Measurements from ENCODE around the gene UHRF1.
"Not testable (repeated sequence)": the region's sequence is repeated elsewhere in the genome, so short reads cannot be mapped to it uniquely, and the experiment has no call there.

UHRF1 gene

DNA sequence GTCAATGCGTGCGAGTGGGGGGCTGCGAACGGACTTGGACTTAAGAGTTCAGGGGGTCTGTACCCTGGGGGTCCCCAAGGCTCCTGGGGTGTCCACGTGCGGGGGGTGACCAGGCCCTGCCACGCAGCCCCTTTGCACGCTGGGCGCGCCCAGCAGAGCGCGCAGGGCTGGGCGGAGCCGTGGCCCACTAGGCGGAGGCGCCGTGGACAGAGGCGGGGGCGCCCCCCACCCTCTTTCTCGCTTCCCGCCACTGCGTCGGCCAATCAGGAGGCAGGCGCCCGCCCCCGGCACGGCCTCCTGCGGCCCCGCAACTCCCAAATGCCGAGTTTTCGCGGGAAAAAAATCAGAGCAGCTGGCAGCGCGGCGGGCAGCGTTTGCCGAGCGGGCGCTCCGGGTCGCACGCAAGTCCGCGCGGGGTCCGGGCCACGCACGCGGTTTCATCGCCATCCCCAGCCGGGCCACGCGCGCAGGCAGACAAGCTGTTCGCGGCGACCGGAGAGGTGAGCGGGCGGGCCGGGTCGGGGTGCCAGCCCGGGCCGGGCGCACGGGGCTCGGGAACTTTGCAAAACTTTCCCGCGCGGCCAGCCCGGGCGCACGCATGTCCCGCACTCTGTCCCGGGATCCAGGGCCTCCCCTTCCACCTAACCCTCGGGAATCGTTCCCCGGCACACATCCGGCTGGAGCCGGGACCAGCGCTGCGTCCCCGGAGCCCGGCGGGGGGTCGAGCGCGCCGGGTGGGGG is at the start of gene UHRF1:
TSS of gene UHRF1 (plus strand) at position 346 of the 741 bp plus-strand sequence. CDS start 1,385 bp downstream, outside the sequence.
- peak; percentile 79 for DNase-seq

DNA sequence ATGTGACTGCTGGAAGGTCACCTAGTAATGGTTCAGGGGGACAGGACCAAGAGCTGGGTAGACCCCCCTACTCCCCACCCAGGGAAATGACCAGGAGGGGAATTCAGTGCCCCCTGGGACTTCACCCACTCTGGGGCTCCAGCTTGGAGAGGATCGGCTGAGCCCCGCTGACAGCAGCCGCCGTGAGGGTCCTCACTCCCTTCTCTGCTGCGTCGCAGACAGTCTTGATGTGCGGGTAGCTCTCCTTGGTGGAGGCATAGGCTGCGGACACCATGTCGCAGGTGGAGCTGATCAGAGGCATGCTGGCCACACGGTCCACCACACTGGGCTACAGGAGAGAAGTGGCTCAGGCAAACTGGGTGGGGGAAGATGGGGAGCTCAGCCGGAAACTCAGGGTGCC is 49.6 kb upstream of the UHRF1 start:
- DNase-seq, result no peak

DNA sequence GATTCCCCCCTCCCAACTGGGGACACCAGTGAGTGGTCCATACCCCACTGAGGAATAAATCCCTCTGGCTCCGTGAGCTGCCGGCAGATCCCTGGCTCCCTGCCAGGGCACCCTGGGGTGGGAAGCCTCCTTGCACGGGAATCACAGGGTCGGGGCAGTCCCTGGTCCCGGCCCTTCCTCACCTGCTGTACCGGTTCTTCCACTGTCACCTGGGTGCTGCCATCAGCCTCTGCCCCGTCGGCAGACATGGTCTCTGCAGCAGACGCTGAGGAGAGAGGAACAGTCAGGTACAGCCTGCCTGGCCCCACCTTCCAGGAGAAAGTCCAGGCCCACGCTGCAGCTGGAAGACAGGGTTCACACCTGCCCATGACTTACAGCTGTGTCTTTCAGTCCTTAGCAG is 48.2 kb upstream of the UHRF1 start:
- no peak for DNase-seq

DNA sequence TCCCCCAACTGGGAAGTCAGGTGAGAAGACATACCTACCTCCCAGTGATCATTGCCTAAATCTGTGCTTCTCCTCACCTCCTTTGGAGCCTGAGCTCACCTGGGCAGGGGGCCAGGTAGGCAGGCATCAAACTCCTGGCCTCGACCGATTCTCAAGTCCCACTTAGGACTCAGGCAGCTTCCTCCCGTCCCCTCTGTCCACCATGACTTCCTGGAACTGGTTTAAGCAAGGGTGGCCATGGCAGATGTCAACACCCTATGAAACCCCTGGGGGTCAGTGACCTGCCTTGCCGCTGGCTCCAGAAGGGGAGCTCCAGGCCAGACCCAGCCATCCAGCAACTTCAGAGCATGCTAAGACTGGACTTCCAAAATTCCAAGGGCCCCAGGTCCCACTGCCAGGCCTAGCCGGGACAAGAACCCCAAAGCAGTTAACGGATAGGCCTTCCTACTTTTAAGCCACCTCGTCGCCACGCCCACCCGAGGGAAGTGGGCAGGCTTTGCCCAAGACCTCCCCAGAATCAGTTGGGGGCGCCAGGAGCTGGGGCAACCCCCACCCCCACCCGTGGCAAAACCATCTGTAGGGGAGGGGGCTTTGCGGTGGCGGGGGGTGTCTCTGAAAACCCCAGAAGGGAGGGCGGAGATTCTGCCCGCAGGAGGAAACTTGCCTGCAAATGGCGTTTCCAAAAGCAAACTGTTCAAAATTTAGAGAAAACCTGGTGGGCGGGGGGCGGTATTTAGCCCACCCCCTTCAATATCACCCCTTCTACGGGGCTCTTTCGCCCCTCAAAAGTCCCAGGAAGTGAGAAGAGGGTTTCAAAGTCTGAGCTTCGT is 42.5 kb upstream of the UHRF1 start:
- DNase-seq, result peak; percentile 68

- peak; percentile 96 for DNase-seq
Observed at GRCh38 chr19:4867534-4868285, 41.6 kb upstream of the UHRF1 start, which contains the start of gene PLIN3. Gene PLIN3 (minus strand): TSS chr19:4867667. CDS start chr19:4861394, 6,273 bp downstream.

GRCh38 chr19:4868286-4868834 is 40.9 kb upstream of the UHRF1 start:
- no peak for DNase-seq

GRCh38 chr19:4870025-4870700 is 39.1 kb upstream of the UHRF1 start:
- DNase-seq, result no peak

GRCh38 chr19:4871711-4872110 is 37.6 kb upstream of the UHRF1 start:
- no peak for DNase-seq

DNA sequence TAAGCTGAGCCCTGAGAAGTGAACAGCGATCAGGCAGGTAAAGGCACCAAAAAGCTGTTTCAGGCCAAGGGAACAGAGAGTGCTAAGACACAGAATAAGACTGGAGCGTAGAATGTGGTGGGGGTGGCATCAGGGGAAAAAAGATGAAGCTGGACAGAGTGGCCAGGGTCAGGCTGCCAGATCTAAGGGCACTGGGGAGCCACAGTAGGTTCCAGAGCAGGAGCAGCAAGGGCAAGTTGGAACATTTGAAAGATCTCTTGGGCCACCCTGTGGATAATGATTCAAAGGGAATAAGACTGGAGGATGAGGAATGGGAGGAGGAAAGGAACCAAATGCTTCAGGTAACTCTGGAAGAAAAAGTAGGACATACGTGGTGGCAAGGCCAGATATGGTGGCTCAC is 35.4 kb upstream of the UHRF1 start:
- no peak for DNase-seq

DNA sequence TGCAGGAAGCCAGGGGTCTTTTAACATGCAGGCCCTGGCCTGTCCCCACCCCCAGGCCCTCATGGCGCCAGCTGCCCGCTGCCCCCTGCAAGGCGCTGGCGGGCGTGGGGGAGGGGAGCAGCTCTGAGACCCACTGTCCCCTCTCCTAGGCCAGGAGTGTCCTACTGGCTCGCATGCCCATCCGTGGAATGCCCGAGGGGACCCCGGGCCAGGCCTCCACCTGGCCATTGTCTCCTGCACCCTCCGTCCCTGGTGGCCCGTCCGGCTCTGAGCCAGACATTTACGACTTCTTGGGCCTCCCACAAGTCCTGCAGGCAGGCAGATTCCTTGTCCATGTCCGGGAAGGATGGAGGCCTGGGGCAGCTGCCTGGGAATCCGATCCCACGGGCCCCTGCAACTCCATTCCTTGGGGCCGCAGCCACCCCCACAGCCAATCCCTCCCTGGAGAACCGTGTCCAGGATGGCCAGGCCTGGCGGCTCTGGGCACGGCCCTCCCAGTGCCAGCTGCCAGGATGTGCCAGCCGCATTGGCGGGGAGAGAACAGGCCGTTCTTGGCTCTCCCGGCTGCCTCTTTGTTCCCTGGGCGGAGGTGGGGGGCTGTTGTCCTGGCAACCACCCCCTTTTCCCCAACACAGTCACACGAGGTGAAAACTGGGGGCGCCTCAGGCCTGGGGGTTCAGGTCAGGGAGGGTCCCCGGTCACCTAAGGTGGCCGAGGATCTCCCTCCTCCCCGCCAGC is 31.4 kb upstream of the UHRF1 start:
- peak; percentile 69 for DNase-seq

DNA sequence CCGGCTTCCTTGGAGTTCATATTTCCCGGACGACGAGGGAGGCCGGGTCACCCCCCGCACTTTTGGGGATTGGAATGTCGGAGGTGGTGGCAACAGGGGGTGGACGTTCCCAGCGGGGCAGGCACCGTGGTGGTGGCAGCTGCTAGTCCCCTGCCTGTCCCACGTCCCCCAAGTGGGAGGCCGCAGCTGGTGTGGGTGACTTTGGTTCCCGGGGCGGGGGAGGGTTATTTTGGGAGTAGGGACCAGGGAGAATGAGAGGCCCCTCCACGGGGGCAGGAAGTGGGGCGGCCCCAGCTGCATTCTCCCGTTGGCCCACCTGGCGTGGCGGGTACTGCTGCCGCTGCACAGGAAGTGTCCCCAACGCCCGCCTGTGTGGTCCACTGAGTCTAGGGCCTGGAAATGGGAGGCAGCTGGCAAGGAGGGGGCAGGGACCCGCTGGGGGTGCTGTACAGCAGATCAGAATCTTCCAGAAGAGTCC is 30.8 kb upstream of the UHRF1 start:
- peak; percentile 43 for DNase-seq

DNA sequence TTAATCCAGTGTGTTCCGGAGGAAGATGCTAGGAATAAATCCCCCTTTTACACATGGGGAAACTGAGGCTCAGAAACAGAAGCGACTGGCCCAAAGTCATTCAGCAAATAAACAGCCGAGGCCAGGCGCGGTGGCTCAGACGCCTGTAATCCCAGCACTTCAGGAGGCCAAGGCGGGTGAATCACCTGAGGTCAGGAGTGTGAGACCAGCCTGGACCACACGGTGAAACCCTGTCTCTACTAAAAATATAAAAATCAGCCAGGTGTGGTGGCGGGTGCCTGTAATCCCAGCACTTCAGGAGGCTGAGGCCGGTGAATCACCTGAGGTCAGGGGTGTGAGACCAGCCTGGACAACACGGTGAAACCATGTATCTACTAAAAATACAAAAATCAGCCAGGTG is 30.3 kb upstream of the UHRF1 start:
- DNase-seq, result no peak

DNA sequence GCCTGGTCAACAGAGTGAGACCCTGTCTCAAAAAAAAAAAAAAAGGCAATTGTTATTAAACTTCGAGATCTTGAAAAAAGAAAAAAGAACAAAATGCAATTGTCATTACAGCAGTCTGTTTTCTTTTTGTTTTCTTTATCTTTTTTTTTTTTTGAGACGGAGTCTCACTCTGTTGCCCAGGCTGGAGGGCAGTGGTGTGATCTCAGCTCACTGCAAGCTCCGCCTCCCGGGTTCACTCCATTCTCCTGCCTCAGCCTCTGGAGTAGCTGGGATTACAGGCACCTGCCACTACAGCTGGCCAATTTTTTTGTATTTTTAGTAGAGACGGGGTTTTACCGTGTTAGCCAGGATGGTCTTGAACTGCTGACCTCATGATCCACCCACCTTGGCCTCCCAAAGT is 26.4 kb upstream of the UHRF1 start:
- DNase-seq, result not testable (repeated sequence)

- not testable (repeated sequence) for DNase-seq
Observed at GRCh38 chr19:4884993-4885392, 24.3 kb upstream of the UHRF1 start.

GRCh38 chr19:4887803-4888202 is 21.5 kb upstream of the UHRF1 start:
- not testable (repeated sequence) for DNase-seq

DNA sequence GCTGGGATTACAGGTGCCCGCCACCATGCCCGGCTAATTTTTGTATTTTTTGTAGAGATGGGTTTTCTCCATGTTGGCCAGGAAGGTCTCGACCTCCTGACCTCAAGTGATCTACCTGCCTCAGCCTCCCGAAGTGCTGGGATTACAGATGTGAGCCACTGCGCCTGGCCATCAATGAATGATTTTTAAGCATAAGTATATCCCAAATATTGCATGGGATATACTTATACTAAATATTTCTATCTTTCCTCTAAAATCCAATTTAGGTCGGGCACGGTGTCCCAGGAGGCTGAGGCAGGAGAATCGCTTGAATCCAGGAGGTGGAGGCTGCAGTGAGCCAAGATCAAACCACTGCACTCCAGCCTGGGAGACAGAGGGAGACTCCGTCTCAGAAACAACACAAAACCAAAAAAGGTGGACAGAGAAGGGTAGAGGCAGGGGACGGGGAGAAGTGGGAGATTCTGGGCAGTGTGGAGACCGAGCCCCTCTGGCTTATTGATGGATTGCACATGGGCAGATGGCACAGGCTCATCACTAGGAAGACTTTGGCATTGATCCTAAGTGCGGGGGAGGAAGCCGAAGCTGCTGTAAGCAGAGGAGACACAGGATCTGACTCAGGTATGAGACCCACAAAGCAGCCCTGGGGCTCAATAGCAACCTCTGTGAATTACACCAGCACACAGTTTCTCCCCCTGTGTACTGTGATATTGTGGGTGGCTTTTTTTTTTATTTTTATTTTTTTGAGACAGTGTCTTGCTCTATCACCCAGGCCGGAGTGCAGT is 20.1 kb upstream of the UHRF1 start:
- no peak for DNase-seq

DNA sequence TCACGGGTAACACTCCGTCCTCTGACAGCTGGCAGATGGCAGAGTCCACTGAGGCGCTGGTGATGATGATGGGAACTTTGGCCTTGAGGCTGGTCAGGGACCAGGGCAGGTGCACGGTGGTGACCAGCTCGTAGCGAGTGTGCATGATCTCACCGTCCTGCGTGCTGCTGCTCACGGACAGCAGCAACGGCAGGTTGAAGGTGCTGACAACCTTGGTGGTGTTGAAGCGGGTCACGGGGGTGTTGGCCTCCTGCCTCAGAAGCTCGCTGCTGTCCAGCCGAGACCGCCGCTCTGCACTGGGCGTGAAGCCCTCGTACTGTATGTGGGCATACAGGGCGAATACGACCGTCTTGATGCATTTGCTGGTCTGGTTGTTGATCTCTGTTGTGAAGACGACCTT is 18.2 kb upstream of the UHRF1 start:
- DNase-seq, result no peak

DNA sequence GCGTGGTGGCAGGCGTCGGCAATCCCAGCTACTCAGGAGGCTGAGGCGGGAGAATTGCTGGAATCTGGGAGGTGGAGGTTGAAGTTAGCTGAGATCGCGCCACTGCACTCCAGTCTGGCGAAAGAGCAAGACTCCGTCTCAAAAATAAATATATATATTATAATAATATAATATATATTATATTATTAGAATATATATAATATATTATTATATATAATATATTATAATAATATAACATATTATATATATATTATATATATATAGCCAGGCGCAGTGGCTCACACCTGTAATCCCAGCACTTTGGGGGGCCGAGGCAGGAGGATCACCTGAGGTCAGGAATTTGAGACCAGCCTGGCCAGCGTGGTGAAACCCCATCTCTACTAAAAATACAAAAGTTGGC is 16.3 kb upstream of the UHRF1 start:
- not testable (repeated sequence) for DNase-seq

DNA sequence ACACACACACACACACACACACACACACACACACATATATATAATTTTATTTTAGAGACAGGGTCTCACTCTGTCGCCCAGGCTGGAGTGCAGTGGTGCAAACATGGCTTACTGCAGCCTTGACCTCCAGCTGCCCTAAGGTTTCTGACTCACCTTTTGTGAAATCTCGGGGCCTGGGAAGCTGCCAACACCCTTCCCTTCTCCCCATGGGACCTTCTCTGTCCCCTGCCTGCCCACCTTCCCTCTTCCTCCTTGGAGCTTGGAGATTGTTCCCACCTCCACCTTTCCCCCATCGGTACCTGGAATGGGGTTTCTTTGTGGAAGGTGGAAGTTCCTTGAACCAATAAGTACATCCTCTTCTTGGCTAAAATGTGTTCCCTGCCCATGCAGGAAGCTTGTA is 12.9 kb upstream of the UHRF1 start:
- DNase-seq, result no peak

DNA sequence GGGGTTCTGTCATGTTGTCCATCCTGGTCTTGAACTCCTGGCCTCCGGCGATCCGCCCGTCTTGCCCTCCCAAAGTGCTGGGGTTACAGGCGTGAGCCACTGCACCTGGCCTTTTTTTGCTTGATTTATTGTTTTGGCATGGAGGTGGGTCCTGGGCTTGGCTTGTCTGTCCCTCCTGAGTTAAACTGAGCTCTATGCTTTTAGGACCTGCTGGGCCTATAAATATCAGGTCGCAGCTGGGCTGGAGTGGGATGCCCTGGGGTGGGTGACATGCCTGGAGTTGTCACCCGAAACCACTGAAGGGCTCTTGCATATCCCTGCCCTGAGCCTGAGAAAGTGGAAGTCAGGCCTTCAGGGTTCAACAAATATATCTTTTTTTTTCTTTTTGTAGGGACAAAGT is 12.2 kb upstream of the UHRF1 start:
- DNase-seq, result no peak

GRCh38 chr19:4900879-4901278 is 8.4 kb upstream of the UHRF1 start:
- DNase-seq, result not testable (repeated sequence)

Data from eye (tissue), 1 donor.